ENCODE results near the gene WASHC2C. TPM values are rescaled to one million over a fixed set of nuclear protein-coding genes. Genes with fewer than 3 reads are reported as not detected.
A peak's percentile ranks its signal among the peaks of the same experiment; 100 is the strongest.
"Not testable (repeated sequence)": the region's sequence is repeated elsewhere in the genome, so short reads cannot be mapped to it uniquely, and the experiment has no call there.

WASHC2C gene
- total and polyA plus RNA-seq, 2 donors (not counting 1 experiment from before 2014, with no cell fraction given) = 57.5 to 64.1 TPM

- H4K20me1 ChIP-seq (ENCODE audit: control insufficient read depth, extremely low read depth, insufficient read depth, low read length); H3K27ac ChIP-seq (ENCODE audit: insufficient read depth, low read length); H3K4me3 ChIP-seq (replicated peaks in 1 of 4; ENCODE audit: control extremely low read depth in 1 of 4, insufficient read depth in 1 of 4, low read depth in 3 of 4, low read length in 4 of 4); H3K79me2 ChIP-seq (ENCODE audit: control insufficient read depth, insufficient read depth, low read length); H2AFZ ChIP-seq (ENCODE audit: low read length); H3K27me3 ChIP-seq (ENCODE audit: control insufficient read depth, insufficient read depth, low read length); H3K9ac ChIP-seq (ENCODE audit: insufficient read depth, low read length); H3K4me2 ChIP-seq (ENCODE audit: extremely low read depth, insufficient read depth, low read length); H3K4me1 ChIP-seq (ENCODE audit: control insufficient read depth, extremely low read depth, insufficient read depth, low read length); H3K9me3 ChIP-seq (ENCODE audit: control insufficient read depth, insufficient read depth, low read depth, low read length); H3K36me3 ChIP-seq (ENCODE audit: control insufficient read depth, insufficient read depth, low read length): not testable (repeated sequence)
- DNase-seq (ENCODE audit: low read depth in 2 of 2) = peak in 1 of 2 donors; percentile 41
These were observed 87.1 kb downstream of the WASHC2C start for GRCh38 chr10:45814146-45814545.

DNA sequence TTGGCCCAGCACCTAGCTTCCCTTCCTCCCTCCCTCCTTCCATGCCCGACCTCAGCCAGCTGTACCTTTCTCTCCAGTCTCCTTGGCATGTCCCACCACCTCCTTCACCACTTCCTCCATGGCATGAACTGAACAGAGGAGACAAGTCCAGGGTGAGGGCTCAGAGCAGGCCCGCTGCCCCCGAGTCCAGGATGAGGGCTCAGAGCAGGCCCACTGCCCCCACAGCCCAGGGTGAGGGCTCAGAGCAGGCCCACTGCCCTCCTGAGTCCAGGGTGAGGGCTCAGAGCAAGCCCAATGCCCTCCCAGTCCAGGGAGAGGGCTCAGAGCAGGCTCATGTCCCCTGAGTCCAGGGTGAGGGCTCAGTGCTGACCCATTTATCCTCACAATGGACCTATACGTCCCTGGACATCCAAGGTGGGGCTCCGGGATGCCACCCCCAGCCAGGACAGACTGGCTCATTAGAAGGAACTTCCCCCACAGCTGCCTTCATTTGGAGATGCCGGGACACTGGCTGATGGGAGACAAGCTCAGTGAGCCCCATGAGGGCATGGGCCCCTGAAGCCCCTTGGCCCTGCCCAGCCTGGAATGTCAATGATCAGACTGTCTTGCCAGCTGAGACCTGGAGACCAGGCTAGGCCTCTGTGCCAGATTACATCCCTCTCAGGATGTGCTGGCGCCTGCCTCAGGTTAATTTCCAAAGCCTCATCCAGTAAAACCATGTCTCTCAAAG, 90.2 kb downstream of the WASHC2C start:
- H3K36me3 ChIP-seq (ENCODE audit: control insufficient read depth, insufficient read depth, low read length) = no peaks in the 10 kb centered on the region

GRCh38 chr10:45817912-45818311, 90.8 kb downstream of the WASHC2C start:
- H3K4me1 ChIP-seq (ENCODE audit: control insufficient read depth, extremely low read depth, insufficient read depth, low read length) = no peaks in the 10 kb centered on the region
- TF ChIP-seq EZH2 (IDR thresholded peaks at IDR 0.05; ENCODE audit: low read length, missing control alignments) (no peak), CTCF (conservative IDR thresholded peaks at IDR 0.05 in 1 of 2, IDR thresholded peaks at IDR 0.05 in 1 of 2; ENCODE audit: low read depth in 1 of 2, low read length in 2 of 2) (no peak)

More for the DNA sequence above, 90.2 kb downstream of the WASHC2C start:
- Histone ChIP-seq H2AFZ (ENCODE audit: low read length) (no peak overlapping the region), H3K79me2 (ENCODE audit: control insufficient read depth, insufficient read depth, low read length) (no peaks in the 10 kb centered on the region), H3K4me2 (ENCODE audit: extremely low read depth, insufficient read depth, low read length) (no peak overlapping the region), H3K4me1 (ENCODE audit: control insufficient read depth, extremely low read depth, insufficient read depth, low read length) (no peaks in the 10 kb centered on the region), H3K9me3 (ENCODE audit: control insufficient read depth, insufficient read depth, low read depth, low read length) (no peaks in the 10 kb centered on the region), H3K27me3 (ENCODE audit: control insufficient read depth, insufficient read depth, low read length) (no peaks in the 10 kb centered on the region), H3K9ac (ENCODE audit: insufficient read depth, low read length) (no peak overlapping the region), H4K20me1 (ENCODE audit: control insufficient read depth, extremely low read depth, insufficient read depth, low read length) (no peaks in the 10 kb centered on the region), H3K27ac (ENCODE audit: insufficient read depth, low read length) (no peak overlapping the region), H3K4me3 (replicated peaks in 1 of 4; ENCODE audit: control extremely low read depth in 1 of 4, insufficient read depth in 1 of 4, low read depth in 3 of 4, low read length in 4 of 4) (no peak overlapping the region)
- TF ChIP-seq CTCF (conservative IDR thresholded peaks at IDR 0.05 in 1 of 2, IDR thresholded peaks at IDR 0.05 in 1 of 2; ENCODE audit: low read depth in 1 of 2, low read length in 2 of 2) (no peak), EZH2 (IDR thresholded peaks at IDR 0.05; ENCODE audit: low read length, missing control alignments) (no peak)
- no peak for DNase-seq (ENCODE audit: low read depth in 2 of 2)

More at GRCh38 chr10:45817912-45818311, 90.8 kb downstream of the WASHC2C start:
- Histone ChIP-seq H3K79me2 (ENCODE audit: control insufficient read depth, insufficient read depth, low read length) (no peaks in the 10 kb centered on the region), H3K9ac (ENCODE audit: insufficient read depth, low read length) (no peak overlapping the region), H2AFZ (ENCODE audit: low read length) (no peak overlapping the region), H3K4me2 (ENCODE audit: extremely low read depth, insufficient read depth, low read length) (no peak overlapping the region), H3K27me3 (ENCODE audit: control insufficient read depth, insufficient read depth, low read length) (no peaks in the 10 kb centered on the region), H3K4me3 (replicated peaks in 1 of 4; ENCODE audit: control extremely low read depth in 1 of 4, insufficient read depth in 1 of 4, low read depth in 3 of 4, low read length in 4 of 4) (no peak overlapping the region), H4K20me1 (ENCODE audit: control insufficient read depth, extremely low read depth, insufficient read depth, low read length) (no peaks in the 10 kb centered on the region), H3K27ac (ENCODE audit: insufficient read depth, low read length) (no peak overlapping the region), H3K36me3 (ENCODE audit: control insufficient read depth, insufficient read depth, low read length) (no peaks in the 10 kb centered on the region), H3K9me3 (ENCODE audit: control insufficient read depth, insufficient read depth, low read depth, low read length) (no peaks in the 10 kb centered on the region)
- no peak for DNase-seq (ENCODE audit: low read depth in 2 of 2)
